Panc1 (cell line): ENCODE measurements around the gene CCDC12. TPM values are rescaled to one million over a fixed set of nuclear protein-coding genes. Genes with fewer than 3 reads are reported as not detected.

ENCODE experiments used
- ATAC-seq: fragments of 200-7000 bp; cut with Tn5 transposase; 2 replicates; pipeline ENCODE4 v1.9.1; 2020; ENCODE audit warnings: mild to moderate bottlenecking, moderate library complexity
- BruUV-seq: library from RNA; stranded (reverse); fragments of 400-500 nt; replicated peaks from 2 replicates; lab custom pipeline; 2021; lab: Mats Ljungman, UMichigan
- CTCF ChIA-PET: fragments of 300-600 bp; sonication (Branson Sonifier 250); formaldehyde crosslinking; loops from one replicate; lab custom pipeline; 2022; ENCODE audit warnings: antibody characterized with exemption; lab: Charles Lee
- POLR2A ChIA-PET: fragments of 300-600 bp; sonication (Branson Sonifier 250); formaldehyde crosslinking; loops from one replicate; lab custom pipeline; 2022; ENCODE audit warnings: antibody characterized with exemption; lab: Charles Lee
- DNase-seq: peaks from one replicate; pipeline ENCODE4 v3.0.0-alpha.2; 2010; ENCODE audit warnings: low read depth, low spot score
- H3K27ac ChIP-seq: 2 replicates; pipeline ENCODE4 v1.5.1; 2011; ENCODE audit warnings: mild to moderate bottlenecking, low read length, inconsistent platforms
- H3K27me3 ChIP-seq: fragments of 200-500 bp; sonication (Bioruptor generic); 2 replicates; pipeline ENCODE4 v1.6.0; 2014; ENCODE audit warnings: low read length, inconsistent platforms; ENCODE audit not compliant: control insufficient read depth, insufficient read depth
- H3K36me3 ChIP-seq: fragments of 200-500 bp; sonication (Bioruptor generic); 2 replicates; pipeline ENCODE4 v1.5.1; 2014; ENCODE audit warnings: inconsistent platforms, mild to moderate bottlenecking, low read length, moderate library complexity; ENCODE audit not compliant: control insufficient read depth, insufficient read depth
- H3K4me1 ChIP-seq: 2 replicates; pipeline ENCODE4 v1.5.1; 2011; ENCODE audit warnings: inconsistent platforms, mild to moderate bottlenecking, low read length, moderate library complexity; ENCODE audit not compliant: control insufficient read depth, insufficient read depth
- H3K4me3 ChIP-seq, 2 experiments: 2 replicates each; pipeline ENCODE4 v1.5.1; 2011 to 2012; ENCODE audit warnings: low read depth in 2 of 2, low read length in 2 of 2, mild to moderate bottlenecking in 2 of 2, inconsistent platforms in 1 of 2, moderate library complexity in 1 of 2
- H3K9me3 ChIP-seq: fragments of 200-500 bp; sonication (Bioruptor generic); 2 replicates; pipeline ENCODE4 v1.5.1; 2014; ENCODE audit warnings: low read depth, mild to moderate bottlenecking, inconsistent platforms, low read length, moderate library complexity; ENCODE audit not compliant: control insufficient read depth, insufficient read depth
- CTCF ChIP-seq: fragments of 450-650 bp; IDR thresholded peaks from 2 replicates; pipeline ENCODE4 v1.5.1; 2017; ENCODE audit warnings: mild to moderate bottlenecking
- POLR2AphosphoS5 ChIP-seq: IDR thresholded peaks from 2 replicates; pipeline ENCODE4 v1.6.1; 2012; ENCODE audit warnings: mild to moderate bottlenecking, low read depth, low read length, moderate library complexity
- REST ChIP-seq, 2 experiments: IDR thresholded peaks; 2 replicates each; pipeline ENCODE4 v1.6.1; 2011 to 2012; ENCODE audit warnings: low read depth in 2 of 2, control low read depth in 1 of 2, low read length in 1 of 2, mild to moderate bottlenecking in 1 of 2, moderate library complexity in 1 of 2; ENCODE audit not compliant: insufficient read depth in 1 of 2
- SIN3A ChIP-seq: IDR thresholded peaks from 2 replicates; pipeline ENCODE4 v1.6.1; 2012; ENCODE audit warnings: low read depth, mild to moderate bottlenecking, low read length, moderate library complexity, borderline replicate concordance; ENCODE audit not compliant: insufficient read depth
- TCF7L2 ChIP-seq: IDR thresholded peaks from 2 replicates; pipeline ENCODE4 v1.6.1; 2011; ENCODE audit warnings: mild to moderate bottlenecking, low read depth, low read length, inconsistent platforms
- in situ Hi-C: cut with HindIII; loops from 2 replicates; pipeline ENCODE4 v1.10.0; 2016; ENCODE audit warnings: low sequenced_read_pairs, low pct_unique_long_range_greater_than_20kb
- intact Hi-C: fragments of 100-400 bp; cut with micrococcal nuclease; formaldehyde crosslinking; loops from one replicate; pipeline ENCODE4 v1.10.0; 2022; ENCODE audit not compliant: unreplicated experiment
- total RNA-seq: library from RNA; stranded (reverse); gene quantifications from one replicate; pipeline ENCODE4 v1.2.1, GENCODE V29; 2021; ENCODE audit not compliant: unreplicated experiment

The CCDC12 gene
- total RNA-seq, 1 experiment from 2014 or later, result 35.5 TPM

- CTCF ChIA-PET, result interaction anchor here (0.7 kb wide), 1 partner anchor 16 kb away, joined by 3 read pairs; no protein-coding TSS in a partner anchor
- intact Hi-C loops, result no loop called here
- POLR2A ChIA-PET, result no interaction called here
- H3K9me3 ChIP-seq, result no peaks in the 10 kb centered on the region
- no peak for TF ChIP-seq CTCF
- TF ChIP-seq POLR2AphosphoS5, result no peak
- TF ChIP-seq REST (IDR thresholded peaks at IDR 0.05; ENCODE audit: insufficient read depth in 1 of 2, low read depth in 2 of 2, low read length in 1 of 2), result no peak
- no peak for TF ChIP-seq SIN3A
- TF ChIP-seq TCF7L2, result no peak
- DNase-seq, result no peak
- no peaks in the 10 kb centered on the region for H3K27me3 ChIP-seq
- H3K4me1 ChIP-seq, result no peaks in the 10 kb centered on the region
- no peak for ATAC-seq
- H3K36me3 ChIP-seq, result peaks cover 4% of the 10 kb centered on the region
- in situ Hi-C loops, result no loop called here
- no TSS peak for BruUV-seq
- no peak overlapping the region for H3K27ac ChIP-seq
- no peak overlapping the region for H3K4me3 ChIP-seq
These were observed 61.2 kb downstream of the CCDC12 start for GRCh38 chr3:46915297-46915822.

GRCh38 chr3:46914849-46915248 is 61.7 kb downstream of the CCDC12 start:
- no peaks in the 10 kb centered on the region for H3K4me1 ChIP-seq
- H3K27me3 ChIP-seq, result no peaks in the 10 kb centered on the region
- TF ChIP-seq POLR2AphosphoS5, result no peak
- TF ChIP-seq REST (IDR thresholded peaks at IDR 0.05; ENCODE audit: insufficient read depth in 1 of 2, low read depth in 2 of 2, low read length in 1 of 2), result no peak
- no peak for TF ChIP-seq CTCF
- no peak for TF ChIP-seq SIN3A
- no peak for TF ChIP-seq TCF7L2
- ATAC-seq (no peak), DNase-seq (no peak)
- H3K9me3 ChIP-seq, result no peaks in the 10 kb centered on the region
- H3K36me3 ChIP-seq, result peaks cover 2% of the 10 kb centered on the region
- CTCF ChIA-PET, result interaction anchor here (0.6 to 0.7 kb wide), 3 partner anchors 16 to 284 kb away, joined by 3 to 6 read pairs (median 3); no protein-coding TSS in a partner anchor
- no peak overlapping the region for H3K27ac ChIP-seq
- intact Hi-C loops (no loop called here), in situ Hi-C loops (no loop called here)
- no peak overlapping the region for H3K4me3 ChIP-seq
- POLR2A ChIA-PET, result no interaction called here
- BruUV-seq, result no TSS peak
